GM21723 (cell line): Measurements from ENCODE around the gene PAGE2B.
"Not testable (repeated sequence)": the region's sequence is repeated elsewhere in the genome, so short reads cannot be mapped to it uniquely, and the experiment has no call there.

Source experiments
- ATAC-seq: cut with Tn5 transposase; IDR thresholded peaks from one replicate; pipeline ENCODE4 v1.9.1; 2021; ENCODE audit warnings: mild to moderate bottlenecking, moderate library complexity; ENCODE audit not compliant: unreplicated experiment

The PAGE2B gene, protein sequence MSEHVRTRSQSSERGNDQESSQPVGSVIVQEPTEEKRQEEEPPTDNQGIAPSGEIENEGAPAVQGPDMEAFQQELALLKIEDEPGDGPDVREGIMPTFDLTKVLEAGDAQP

DNA sequence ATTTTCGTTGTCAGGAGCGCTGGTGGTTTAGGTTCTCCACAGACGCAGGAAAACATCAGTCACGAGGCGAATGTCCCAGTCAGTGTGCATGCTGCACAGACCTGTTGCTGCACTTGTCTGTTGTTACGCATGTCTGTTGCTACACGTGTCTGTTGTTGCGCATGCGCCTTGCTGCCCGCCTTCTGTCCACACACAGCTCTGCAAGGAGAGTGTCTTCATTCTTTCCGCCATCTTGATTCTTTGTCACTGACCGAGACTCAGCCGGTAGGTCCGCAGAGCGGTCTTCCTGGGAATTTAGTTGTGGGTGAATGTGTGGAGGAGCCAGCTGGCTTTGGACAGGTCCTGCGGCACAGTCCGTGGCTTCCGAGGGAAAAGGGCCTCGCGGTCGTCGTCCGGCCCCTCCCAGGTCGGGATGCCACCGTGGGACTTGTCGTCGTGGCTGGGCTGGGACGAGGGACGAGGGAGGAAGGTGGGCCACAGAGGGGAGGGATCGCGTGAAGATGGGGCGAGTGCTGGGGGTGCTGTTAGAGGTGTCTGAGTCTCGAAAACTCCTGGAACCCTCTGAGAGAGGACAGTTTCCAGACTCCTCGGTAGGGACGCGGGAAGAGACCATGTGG, at the start of gene PAGE2B:
Gene PAGE2B (plus strand): TSS at position 180 of the 617 bp plus-strand sequence. CDS start 1,012 bp downstream, outside the sequence.
- no peak for ATAC-seq

DNA sequence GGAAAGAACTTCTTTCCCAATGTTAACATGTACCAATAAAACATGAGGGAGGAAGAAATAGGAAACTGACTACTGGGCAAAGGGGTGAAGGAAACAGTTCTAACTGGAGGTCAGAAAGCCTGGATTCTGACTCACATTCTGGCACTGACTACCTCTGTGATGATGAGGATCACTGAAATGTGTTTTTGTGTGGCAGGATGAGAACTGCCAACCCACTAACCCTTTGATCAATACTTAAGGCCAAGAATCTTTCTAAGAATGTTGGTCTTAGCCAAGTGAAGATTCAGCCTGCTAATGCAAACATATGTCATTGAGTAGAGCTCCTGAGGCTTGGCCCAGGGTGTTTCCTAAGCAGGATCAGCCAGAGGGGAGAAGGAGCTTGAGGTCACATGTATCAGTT, 48.7 kb upstream of the PAGE2B start:
- no peak for ATAC-seq

DNA sequence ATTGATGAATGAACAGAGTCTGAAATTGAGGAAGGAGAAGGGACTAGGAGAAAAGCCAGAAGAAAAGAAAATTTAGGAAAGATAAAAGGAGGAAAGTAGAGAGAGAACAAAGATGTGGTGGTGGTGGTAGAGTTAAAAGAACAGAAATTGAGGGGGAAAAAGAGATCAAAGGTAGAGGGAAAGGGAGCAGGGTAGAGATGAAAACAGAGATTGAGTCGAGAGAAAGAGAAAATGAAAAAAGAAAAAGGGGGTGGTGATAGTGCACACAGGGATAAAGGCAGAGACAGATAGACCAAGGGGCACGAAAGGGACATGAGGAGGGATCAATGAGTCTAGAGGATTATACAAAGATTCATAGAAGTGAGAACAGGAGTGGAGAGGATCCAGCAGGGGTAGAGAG, 48.0 kb upstream of the PAGE2B start:
- ATAC-seq: no peak

DNA sequence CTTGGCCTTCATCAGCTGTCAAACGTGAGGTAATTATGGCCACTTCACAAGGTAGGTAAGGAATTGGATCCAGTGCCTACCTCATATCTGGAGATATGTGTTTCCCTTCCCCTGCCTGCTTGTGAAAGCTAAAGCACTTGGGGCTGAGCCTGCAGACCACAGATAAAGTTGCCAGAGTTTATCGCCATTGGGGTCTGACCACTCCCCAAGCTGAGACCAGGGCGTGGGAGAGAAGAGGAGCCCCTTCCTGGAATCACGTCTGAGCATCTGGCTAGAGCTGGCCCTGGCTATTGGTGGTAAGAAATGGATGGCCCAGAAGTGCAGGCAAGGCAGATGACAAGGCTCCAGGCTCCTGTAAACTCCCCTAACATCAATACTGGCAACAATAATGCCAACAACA, 46.8 kb upstream of the PAGE2B start:
- ATAC-seq: no peak

DNA sequence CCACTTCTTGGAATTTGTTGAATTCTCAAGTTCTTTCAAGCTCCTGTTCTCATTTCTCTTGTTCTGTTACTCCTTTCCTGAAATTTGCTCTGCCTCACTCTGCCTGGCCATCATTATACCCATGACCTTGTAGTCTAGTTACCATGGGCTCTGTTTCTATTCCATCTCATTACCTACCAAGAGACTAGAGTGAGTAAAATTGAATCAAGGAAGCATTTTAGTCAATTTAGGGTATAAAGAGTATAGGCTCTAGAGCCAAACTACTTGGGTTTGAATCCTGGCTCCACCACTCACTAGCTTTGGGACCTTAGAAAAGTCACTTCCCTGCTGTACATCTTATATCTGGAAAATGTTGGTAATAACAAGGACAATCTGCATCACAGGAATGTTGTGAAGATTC, 46.2 kb upstream of the PAGE2B start:
- ATAC-seq: no peak

DNA sequence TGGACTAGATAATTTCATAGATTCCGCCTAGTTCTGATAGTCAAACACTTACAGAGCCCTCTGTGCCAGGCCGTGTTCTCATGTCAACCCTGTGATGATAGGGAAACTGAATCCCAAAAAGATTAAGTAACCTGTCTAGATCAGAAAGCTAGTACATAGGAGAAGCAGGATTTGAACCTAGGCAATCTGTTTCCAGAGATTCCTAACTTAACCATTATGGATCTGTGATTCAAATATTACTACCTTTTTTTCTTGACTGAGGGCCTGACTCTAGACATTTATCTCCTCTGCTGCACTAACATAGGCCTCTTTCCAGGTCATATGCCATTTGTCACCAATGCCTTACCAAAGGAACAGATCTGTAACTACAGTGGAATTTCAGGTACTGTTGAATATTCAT, 45.5 kb upstream of the PAGE2B start:
- no peak for ATAC-seq

DNA sequence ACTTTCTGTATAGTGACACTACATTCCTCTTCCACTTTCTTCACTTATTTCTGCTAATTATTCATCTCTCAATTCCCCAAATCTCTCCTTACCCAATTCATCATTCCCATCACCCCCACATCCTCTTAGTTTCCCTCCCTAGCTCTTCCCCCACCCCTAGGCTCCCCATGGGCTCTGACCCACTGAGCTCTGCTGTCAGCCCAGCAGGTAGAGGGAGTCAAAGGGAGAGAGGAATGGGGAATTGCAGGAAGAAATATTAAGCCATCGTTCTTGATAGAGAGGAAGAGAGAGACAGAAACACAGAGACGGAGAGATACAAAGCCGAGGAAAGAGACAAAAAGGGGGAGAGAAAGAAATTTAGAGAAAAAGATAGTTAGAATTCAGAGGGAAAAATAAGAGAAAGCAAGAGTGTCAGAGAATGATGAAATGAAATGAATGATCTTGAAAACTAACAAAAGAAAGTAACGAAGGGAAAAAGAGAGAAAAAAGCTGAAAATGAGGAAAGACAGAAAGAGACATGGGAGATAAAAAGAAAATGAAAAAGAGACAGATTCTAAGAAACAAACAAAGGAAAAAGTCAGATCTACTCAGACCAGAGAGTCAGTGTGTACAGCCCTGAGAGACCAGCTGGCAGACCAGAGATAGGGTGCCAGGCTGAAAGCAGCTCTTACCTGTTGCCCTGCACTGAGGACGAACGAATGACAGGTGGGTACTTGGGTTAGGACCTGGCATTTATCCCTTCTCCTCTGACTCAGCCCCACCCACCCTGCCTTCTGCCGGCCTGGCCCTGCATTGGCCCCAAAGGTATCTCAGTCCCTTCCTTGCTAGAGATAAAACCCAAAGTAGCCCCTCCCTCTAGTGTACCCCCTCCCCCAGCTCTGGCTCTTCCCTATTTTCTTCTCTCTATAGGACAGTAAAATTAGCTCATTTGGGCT, 44.3 kb upstream of the PAGE2B start, which contains the start of gene ALAS2:
Gene ALAS2 (minus strand): TSS at position 707 of the 935 bp plus-strand sequence. CDS start 4,977 bp downstream, outside the sequence.
- no peak for ATAC-seq

DNA sequence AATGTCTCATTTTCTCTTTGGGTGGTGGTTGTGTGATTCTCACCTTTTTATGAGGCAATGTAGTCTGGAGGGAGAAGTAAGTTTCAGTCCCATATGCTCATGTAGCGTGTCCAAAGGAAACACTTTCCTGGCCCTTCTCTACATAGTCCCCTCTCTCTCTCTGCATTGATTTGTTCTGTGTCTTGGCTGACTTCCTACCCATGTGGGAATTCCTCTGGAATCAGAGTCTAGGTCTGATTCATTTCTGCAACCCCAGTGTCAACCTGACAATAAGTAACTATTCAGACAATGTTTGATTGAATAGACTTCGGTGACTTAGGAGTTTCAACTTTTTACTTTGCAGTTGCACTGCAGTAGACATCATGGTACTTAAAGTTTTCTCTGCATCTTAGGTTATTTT, 41.4 kb upstream of the PAGE2B start:
- ATAC-seq: no peak

DNA sequence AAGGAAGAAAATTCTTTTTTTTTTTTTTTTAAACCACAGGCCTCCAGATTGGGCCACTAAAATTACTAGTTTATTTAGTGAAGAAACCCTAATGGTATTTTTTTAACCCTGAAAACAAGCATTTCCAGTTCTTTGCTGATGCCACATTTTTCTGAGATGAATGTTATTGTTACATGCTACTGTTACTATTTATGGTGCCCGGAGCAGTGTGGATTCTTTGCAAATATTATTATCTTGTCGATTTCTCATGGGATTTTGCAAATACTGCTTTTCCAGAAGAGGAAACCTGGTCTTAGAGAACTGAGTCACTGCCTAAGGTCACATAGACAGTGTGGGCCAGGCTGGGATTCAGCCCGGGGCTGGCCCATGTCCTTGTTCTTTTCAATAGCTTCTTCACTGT, 35.4 kb upstream of the PAGE2B start:
- ATAC-seq: no peak

DNA sequence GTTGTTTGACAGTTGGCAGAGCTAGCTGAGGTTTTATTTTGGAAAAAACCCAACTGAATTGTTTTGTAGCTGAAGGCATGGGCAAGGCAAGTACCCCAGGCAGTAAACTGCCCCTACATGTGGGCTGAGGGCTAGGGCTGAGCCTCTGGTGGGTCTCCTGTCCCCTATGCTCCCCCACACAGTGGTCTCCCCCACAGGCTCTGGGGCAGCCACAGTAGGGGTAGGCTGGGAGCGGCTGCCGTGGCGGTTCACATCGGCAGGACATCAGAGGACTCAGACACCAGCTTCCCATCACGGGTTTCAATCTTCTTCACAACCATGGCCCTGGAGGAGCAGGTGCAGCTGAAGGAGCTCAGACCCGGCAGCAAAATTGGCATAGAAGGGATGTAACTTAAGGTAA, 33.3 kb upstream of the PAGE2B start:
- ATAC-seq: no peak

DNA sequence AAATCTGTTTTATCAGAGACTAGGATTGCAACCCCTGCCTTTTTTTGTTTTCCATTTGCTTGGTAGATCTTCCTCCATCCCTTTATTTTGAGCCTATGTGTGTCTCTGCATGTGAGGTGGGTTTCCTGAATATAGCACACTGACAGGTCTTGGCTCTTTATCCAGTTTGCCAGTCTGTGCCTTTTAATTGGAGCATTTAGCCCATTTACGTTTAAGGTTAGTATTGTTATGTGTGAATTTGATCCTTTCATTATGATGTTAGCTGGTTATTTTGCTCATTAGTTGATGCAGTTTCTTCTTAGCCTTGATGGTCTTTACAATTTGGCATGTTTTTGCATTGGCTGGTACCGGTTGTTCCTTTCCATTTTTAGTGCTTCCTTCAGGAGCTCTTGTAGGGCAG, 24.2 kb upstream of the PAGE2B start:
- not testable (repeated sequence) for ATAC-seq

DNA sequence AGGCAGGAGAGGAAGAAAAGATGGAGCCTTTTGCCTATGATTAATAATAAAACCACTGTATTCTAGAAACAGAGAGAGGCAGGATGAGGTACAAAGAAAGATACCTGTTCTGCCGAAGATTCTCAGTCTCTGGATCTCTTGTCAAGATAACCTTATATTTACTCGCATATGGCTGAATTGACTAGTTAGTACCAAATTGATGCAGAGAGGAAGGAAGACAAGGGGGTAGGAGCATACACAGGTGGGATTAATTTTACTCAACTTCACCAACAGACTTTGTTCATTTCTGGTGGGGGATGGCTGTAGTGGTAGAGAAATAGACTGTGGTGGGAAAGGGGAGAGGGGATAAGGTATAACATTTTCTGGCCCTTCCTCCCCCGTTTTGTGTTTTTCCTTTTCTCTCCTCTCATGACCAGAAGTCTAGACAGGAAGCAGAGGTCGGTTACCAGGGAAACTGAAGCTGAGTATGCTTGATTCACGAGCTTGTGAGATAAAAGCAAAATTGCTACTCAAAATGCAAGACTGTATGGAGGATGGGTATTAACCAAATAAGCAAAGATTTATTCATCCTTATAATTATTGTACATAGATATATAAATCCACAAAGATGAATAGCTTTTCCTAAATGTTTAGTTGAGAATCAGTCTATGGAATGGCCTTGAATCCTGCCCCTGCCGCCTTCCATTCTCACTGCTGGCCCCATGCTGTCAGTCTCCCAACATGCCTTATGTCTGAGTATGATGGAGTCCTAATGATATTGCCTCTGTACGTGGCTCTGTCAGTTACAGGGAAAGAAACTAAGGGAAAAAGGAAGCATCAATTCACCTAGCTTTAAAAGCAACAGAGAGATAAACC, 17.8 kb upstream of the PAGE2B start:
- no peak for ATAC-seq

DNA sequence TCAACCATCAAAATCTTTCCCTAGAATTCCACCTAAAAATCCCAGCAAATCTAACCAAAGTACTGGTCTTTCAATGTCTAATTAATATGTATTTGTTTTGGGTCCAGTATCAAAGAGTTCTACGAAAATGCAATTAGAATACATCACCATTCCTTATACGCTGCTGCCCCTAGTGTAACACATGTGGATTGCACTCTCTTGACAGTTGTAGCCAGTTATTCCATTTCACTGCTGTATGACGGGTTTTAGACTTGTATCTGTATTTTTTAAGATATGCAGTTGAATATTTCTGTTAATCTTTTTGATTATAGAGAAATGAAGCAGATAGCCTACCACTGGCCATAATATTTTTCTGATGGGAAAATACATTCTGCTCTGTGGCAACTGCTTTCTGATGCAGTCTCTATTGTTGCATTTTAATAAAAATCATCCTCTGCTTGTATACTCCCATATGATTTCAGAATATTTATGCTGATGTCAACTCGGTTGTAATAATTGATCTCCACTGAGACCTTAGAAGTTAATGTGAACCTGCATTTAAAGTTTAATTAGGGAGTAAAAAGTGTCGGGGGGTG, 17.1 kb upstream of the PAGE2B start:
- no peak for ATAC-seq

DNA sequence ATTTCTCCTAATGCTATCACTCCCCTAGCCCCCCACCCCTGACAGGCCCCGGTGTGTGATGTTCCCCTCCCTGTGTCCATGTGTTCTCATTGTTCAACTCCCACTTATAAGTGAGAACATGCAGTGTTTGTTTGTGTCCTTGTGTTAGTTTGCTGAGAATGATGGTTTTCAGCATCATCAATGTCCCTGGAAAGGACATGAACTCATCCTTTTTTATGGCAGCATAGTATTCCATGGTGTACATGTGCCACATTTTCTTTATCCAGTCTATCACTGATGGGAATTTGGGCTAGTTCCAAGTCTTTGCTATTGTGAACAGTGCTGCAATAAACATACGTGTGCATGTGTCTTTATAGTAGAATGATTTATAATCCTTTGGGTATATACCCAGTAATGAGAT, 7.7 kb upstream of the PAGE2B start:
- ATAC-seq: not testable (repeated sequence)

DNA sequence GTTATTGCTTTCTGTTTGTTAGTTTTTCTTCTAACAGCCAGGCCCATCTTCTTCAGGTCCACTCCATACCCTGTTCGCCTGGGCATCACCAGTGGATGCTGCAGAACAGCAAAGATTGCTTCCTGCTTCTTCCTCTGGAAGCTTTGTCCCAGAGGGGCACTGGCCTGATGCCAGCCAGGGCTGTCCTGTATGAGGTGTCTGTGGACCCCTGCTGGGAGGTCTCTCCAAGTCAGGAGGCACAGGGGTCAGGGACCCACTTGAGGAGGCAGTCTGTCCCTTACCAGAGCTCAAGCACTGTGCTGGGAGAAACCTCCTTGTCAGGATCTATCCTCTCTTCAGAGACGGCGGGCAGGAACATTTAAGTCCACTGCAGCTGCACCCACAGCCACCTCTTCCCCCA, 2.5 kb upstream of the PAGE2B start:
- no peak for ATAC-seq

DNA sequence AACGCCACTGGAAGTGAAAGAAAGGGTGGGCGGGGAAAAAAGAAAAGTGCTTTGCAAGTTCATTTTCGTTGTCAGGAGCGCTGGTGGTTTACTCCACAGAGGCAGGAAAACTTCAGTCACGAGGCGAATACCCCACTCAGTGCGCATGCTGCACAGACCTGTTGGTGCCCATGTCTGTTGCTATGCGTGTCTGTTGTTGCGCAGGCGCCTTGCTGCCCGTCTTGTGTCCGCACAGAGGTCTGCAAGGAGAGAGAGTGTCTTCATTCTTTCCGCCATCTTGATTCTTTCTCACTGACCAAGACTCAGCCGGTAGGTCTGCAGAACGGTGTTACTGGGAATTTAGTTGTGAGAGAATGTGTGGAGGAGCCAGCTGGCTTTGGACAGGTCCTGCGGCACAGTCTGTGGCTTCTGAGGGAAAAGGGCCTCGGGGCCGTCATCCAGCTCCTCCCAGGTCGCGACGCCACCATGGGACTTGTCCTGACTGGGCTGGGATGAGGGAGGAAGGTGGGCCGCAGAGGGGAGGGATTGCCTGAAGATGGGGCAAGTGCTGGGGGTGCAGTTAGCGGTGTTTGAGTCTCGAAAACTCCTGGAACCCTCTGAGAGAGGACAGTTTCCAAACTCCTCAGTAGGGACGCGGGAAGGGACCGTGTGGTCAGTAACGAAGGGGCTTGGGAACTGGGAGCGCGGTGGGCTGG, 14.1 kb downstream of the PAGE2B start, which contains the start of gene PAGE2:
Gene PAGE2 (plus strand): TSS at position 224 of the 695 bp plus-strand sequence. CDS start 1,003 bp downstream, outside the sequence.
- ATAC-seq: no peak

DNA sequence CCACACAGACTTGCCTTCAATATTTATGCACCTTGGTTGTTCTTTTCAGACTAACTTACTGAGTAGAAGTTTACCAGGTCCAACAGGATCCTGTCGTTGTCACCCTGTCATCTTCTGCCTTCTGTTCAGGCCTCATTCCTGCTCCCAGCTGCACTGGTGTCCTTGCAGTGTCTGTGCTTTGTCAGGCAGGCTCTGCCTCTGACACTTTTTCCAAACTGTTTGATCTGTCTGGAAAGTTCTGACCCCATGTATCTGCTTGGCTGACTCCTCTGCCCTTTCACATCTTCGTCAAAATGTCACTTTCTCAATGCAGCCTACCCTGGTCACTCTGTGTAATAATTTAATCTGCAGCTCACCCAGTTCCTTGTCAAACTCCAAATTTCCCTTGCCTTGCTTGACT, 23.9 kb downstream of the PAGE2B start:
- ATAC-seq: no peak

DNA sequence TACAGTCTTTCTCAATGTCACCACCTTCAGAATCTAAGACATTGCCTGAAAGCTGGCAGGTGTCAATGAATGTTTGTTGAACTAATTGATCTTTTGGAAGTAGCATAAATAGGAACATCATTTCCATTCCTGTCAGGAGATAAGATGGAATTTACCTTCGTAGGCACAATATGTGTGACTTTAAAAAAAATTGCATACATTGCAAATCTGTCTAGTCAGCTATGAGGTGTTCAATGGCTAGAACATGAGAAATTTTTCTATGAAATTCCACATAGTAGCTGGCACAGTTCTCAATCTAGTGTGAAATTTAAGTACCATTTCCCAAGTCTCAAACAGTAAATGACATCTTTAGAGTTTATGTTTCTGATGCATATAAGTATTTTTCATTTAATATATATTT, 24.3 kb downstream of the PAGE2B start:
- no peak for ATAC-seq

DNA sequence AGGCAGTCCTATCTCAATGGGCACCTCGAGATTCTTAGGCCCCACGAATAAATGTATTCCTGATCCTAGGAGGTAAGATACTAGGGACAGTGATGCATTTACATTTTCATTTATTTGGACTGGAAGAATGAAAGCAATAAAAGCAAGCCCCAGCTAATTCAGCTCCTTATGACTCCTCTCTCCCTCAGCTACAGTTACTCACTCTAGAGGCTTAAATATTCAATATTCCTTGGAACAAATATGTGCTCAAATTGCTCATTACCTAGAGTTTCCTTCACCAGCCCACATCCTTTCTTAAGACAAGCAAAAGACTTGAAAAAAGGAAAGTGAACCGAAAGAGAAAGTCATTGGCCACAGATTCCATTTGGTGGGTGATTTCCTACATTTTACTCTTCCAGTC, 27.9 kb downstream of the PAGE2B start:
- ATAC-seq: no peak

DNA sequence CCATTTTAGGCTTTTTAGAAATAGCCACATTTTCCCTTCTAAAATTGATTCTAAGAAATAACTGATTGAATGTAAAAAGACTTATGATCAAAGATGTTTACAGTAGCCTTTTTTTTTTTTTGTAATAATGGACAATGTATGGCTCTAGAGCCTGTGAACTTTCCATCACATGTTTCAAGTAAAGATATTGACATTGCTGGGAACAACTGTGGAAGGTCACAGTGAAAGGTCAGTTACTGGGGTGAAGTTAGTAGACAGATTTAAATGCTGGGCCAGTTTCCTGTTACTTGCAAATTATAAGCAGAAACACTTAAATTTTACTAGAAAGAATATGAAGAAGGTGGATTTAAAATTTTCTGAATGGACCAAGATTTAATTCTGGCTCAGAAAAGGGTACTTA, 32.4 kb downstream of the PAGE2B start:
- no peak for ATAC-seq
